Measurements from ENCODE around the gene PLVAP. TPM values are rescaled to one million over a fixed set of nuclear protein-coding genes. Genes with fewer than 3 reads are reported as not detected.

Gene PLVAP
- total RNA-seq, 1 donor from 2014 or later: 0.95 TPM

DNA sequence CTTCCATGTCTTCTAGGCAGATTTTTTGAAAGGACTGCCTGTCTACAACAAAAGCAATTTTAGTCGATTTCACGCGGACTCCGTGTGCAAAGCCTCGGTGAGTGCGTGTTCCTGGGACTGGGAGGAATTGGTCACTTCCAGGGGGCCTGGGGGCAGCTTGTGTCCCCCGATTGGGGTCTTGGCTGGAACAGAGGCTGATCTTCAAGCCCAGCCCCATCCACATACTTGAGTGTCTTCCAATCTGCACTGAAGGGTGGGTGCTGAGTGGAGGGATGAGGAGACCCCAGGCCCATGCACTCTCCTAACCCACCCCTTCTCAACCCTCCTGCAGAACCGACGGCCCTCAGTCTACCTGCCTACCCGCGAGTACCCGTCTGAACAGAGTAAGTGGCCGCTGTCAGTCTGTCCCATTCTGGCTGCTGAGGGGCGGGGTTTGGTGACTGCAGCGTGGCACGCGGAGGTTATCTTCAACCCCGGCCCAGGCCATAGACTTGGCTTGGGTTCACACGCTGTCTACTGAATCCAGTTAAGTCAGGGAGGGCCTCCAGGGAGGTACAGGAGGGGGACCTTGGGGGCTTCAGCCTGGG, 63.0 kb downstream of the PLVAP start:
- Histone ChIP-seq H3K27me3 (ENCODE audit: insufficient read depth, low read length) (no peaks in the 10 kb centered on the region), H4K20me1 (ENCODE audit: insufficient read depth, low read length) (peaks cover 51% of the 10 kb centered on the region), H3K4me1 (ENCODE audit: insufficient read depth, low read length) (peaks cover 24% of the 10 kb centered on the region), H2AFZ (ENCODE audit: low read depth, low read length) (no peak overlapping the region), H3K36me3 (ENCODE audit: insufficient read depth, low read length) (peaks cover 3% of the 10 kb centered on the region), H3K79me2 (ENCODE audit: insufficient read depth, low read length) (peaks cover 51% of the 10 kb centered on the region), H3K4me2 (ENCODE audit: low read length) (no peak overlapping the region), H3K9me3 (ENCODE audit: insufficient read depth, low read depth, low read length) (no peaks in the 10 kb centered on the region), H3K9ac (ENCODE audit: low read length) (no peak overlapping the region), H3K27ac (ENCODE audit: low read depth, low read length) (no peak overlapping the region), H3K4me3 (ENCODE audit: insufficient read depth, low read depth, low read length) (no peak overlapping the region)
- H3K9me3 Mint-ChIP-seq (ENCODE audit: unreplicated experiment): no peaks in the 10 kb centered on the region
- TF ChIP-seq EZH2 (IDR thresholded peaks at IDR 0.05; ENCODE audit: insufficient read depth, low read length): no peak
- TF ChIP-seq, protein P1, sequence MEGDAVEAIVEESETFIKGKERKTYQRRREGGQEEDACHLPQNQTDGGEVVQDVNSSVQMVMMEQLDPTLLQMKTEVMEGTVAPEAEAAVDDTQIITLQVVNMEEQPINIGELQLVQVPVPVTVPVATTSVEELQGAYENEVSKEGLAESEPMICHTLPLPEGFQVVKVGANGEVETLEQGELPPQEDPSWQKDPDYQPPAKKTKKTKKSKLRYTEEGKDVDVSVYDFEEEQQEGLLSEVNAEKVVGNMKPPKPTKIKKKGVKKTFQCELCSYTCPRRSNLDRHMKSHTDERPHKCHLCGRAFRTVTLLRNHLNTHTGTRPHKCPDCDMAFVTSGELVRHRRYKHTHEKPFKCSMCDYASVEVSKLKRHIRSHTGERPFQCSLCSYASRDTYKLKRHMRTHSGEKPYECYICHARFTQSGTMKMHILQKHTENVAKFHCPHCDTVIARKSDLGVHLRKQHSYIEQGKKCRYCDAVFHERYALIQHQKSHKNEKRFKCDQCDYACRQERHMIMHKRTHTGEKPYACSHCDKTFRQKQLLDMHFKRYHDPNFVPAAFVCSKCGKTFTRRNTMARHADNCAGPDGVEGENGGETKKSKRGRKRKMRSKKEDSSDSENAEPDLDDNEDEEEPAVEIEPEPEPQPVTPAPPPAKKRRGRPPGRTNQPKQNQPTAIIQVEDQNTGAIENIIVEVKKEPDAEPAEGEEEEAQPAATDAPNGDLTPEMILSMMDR (IDR thresholded peaks at IDR 0.05; ENCODE audit: insufficient read depth, low read depth, low read length): no peak
- H3K4me3 Mint-ChIP-seq (ENCODE audit: unreplicated experiment): no peak overlapping the region
- no peak for FAIRE-seq
- no peak for DNase-seq (ENCODE audit: low read depth)
- H3K27me3 Mint-ChIP-seq (ENCODE audit: low read depth, unreplicated experiment): no peaks in the 10 kb centered on the region
- H3K4me1 Mint-ChIP-seq (ENCODE audit: low read depth, unreplicated experiment): peaks cover 22% of the 10 kb centered on the region
- H3K27ac Mint-ChIP-seq (ENCODE audit: unreplicated experiment): no peak overlapping the region
- peaks cover 10% of the 10 kb centered on the region for H3K36me3 Mint-ChIP-seq (ENCODE audit: low read depth, unreplicated experiment)

DNA sequence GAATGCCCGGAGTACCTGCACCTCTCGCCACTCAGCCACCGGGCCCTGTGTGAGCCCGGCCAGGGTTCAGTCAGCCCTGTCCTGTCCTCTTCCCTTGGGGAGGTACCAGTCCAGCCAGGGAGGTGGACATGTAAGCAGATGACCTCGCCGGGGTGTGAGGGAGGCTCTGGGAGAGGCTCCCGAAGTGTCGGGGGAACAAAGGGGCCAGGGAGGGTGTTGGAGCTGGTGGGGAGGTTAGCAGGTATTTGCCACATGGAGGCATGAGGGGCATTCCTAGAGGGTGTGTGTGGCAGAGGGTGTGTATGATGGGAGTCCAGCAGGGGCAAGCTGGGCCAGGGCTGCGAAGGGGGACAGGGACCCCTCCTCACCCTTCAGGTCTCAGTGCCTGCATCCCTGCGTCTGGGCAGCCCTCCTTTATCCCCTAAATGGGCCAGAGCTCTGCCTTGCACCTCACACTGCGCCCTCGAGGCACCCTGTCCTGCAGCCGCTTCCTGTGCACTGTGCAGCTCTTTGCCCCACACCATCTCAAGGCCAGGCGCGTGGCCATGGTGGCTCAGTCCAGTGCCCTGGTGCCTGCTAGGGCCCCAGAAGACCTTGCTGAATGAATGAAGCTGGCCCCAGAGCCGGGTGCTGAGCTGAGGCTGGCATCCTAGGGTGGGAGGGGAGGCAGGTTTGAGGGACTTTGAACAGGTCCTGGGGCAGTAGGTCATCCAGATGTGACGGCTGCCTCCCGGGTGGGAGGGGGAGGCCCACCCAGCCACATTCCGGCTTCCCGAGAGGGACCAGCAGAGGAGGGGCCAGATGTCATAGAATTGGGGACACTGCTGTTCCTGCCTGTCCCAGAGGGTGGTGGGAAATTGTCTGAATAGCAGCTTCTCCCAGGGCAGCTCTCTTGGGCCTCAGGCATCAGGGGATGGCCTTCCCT, 64.7 kb downstream of the PLVAP start:
- Histone ChIP-seq H3K27me3 (ENCODE audit: insufficient read depth, low read length) (no peaks in the 10 kb centered on the region), H3K79me2 (ENCODE audit: insufficient read depth, low read length) (peaks cover 51% of the 10 kb centered on the region), H3K4me2 (ENCODE audit: low read length) (peak overlapping the region; percentile 78), H3K4me3 (ENCODE audit: insufficient read depth, low read depth, low read length) (peak overlapping the region; percentile 22), H3K36me3 (ENCODE audit: insufficient read depth, low read length) (peaks cover 3% of the 10 kb centered on the region), H3K9ac (ENCODE audit: low read length) (peak overlapping the region; percentile 77), H3K4me1 (ENCODE audit: insufficient read depth, low read length) (peaks cover 24% of the 10 kb centered on the region), H3K27ac (ENCODE audit: low read depth, low read length) (peak overlapping the region; percentile 85), H4K20me1 (ENCODE audit: insufficient read depth, low read length) (peaks cover 47% of the 10 kb centered on the region), H2AFZ (ENCODE audit: low read depth, low read length) (no peak overlapping the region), H3K9me3 (ENCODE audit: insufficient read depth, low read depth, low read length) (no peaks in the 10 kb centered on the region)
- peak overlapping the region; percentile 83 for H3K27ac Mint-ChIP-seq (ENCODE audit: unreplicated experiment)
- TF ChIP-seq EZH2 (IDR thresholded peaks at IDR 0.05; ENCODE audit: insufficient read depth, low read length): no peak
- no peaks in the 10 kb centered on the region for H3K27me3 Mint-ChIP-seq (ENCODE audit: low read depth, unreplicated experiment)
- H3K4me3 Mint-ChIP-seq (ENCODE audit: unreplicated experiment): peak overlapping the region; percentile 75
- FAIRE-seq: no peak
- H3K36me3 Mint-ChIP-seq (ENCODE audit: low read depth, unreplicated experiment): peaks cover 10% of the 10 kb centered on the region
- H3K4me1 Mint-ChIP-seq (ENCODE audit: low read depth, unreplicated experiment): peaks cover 22% of the 10 kb centered on the region
- no peak for DNase-seq (ENCODE audit: low read depth)
- no peaks in the 10 kb centered on the region for H3K9me3 Mint-ChIP-seq (ENCODE audit: unreplicated experiment)

- Histone ChIP-seq H3K4me3 (ENCODE audit: insufficient read depth, low read depth, low read length) (peak overlapping the region; percentile 22), H3K27ac (ENCODE audit: low read depth, low read length) (peak overlapping the region; percentile 85), H3K9ac (ENCODE audit: low read length) (peak overlapping the region; percentile 77), H3K79me2 (ENCODE audit: insufficient read depth, low read length) (peaks cover 52% of the 10 kb centered on the region), H3K27me3 (ENCODE audit: insufficient read depth, low read length) (no peaks in the 10 kb centered on the region), H3K9me3 (ENCODE audit: insufficient read depth, low read depth, low read length) (no peaks in the 10 kb centered on the region), H3K4me2 (ENCODE audit: low read length) (peak overlapping the region; percentile 78), H2AFZ (ENCODE audit: low read depth, low read length) (no peak overlapping the region), H4K20me1 (ENCODE audit: insufficient read depth, low read length) (peaks cover 47% of the 10 kb centered on the region), H3K4me1 (ENCODE audit: insufficient read depth, low read length) (peaks cover 24% of the 10 kb centered on the region), H3K36me3 (ENCODE audit: insufficient read depth, low read length) (peaks cover 3% of the 10 kb centered on the region)
- H3K4me3 Mint-ChIP-seq (ENCODE audit: unreplicated experiment): peak overlapping the region; percentile 75
- TF ChIP-seq, protein P1 (IDR thresholded peaks at IDR 0.05; ENCODE audit: insufficient read depth, low read depth, low read length): no peak
- no peak for TF ChIP-seq EZH2 (IDR thresholded peaks at IDR 0.05; ENCODE audit: insufficient read depth, low read length)
- FAIRE-seq (peak; percentile 39), DNase-seq (ENCODE audit: low read depth) (peak; percentile 55)
- peak overlapping the region; percentile 83 for H3K27ac Mint-ChIP-seq (ENCODE audit: unreplicated experiment)
- H3K4me1 Mint-ChIP-seq (ENCODE audit: low read depth, unreplicated experiment): peaks cover 22% of the 10 kb centered on the region
- no peaks in the 10 kb centered on the region for H3K9me3 Mint-ChIP-seq (ENCODE audit: unreplicated experiment)
- peaks cover 10% of the 10 kb centered on the region for H3K36me3 Mint-ChIP-seq (ENCODE audit: low read depth, unreplicated experiment)
- H3K27me3 Mint-ChIP-seq (ENCODE audit: low read depth, unreplicated experiment): no peaks in the 10 kb centered on the region
Measured at GRCh38 chr19:17311455-17312188, 65.5 kb downstream of the PLVAP start.
